ENCODE results near the gene SLC1A3. TPM values are rescaled to one million over a fixed set of nuclear protein-coding genes. Genes with fewer than 3 reads are reported as not detected.

Gene SLC1A3
- total RNA-seq, 1 donor, result 1.3 TPM

GRCh38 chr5:36734422-36734821 is 128.0 kb downstream of the SLC1A3 start:
- H3K4me3 ChIP-seq (ENCODE audit: low read depth, low read length), result no peak overlapping the region
- TF ChIP-seq, protein P1, sequence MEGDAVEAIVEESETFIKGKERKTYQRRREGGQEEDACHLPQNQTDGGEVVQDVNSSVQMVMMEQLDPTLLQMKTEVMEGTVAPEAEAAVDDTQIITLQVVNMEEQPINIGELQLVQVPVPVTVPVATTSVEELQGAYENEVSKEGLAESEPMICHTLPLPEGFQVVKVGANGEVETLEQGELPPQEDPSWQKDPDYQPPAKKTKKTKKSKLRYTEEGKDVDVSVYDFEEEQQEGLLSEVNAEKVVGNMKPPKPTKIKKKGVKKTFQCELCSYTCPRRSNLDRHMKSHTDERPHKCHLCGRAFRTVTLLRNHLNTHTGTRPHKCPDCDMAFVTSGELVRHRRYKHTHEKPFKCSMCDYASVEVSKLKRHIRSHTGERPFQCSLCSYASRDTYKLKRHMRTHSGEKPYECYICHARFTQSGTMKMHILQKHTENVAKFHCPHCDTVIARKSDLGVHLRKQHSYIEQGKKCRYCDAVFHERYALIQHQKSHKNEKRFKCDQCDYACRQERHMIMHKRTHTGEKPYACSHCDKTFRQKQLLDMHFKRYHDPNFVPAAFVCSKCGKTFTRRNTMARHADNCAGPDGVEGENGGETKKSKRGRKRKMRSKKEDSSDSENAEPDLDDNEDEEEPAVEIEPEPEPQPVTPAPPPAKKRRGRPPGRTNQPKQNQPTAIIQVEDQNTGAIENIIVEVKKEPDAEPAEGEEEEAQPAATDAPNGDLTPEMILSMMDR (IDR thresholded peaks at IDR 0.05; ENCODE audit: insufficient read depth, low read depth, low read length), result peak; percentile 24
- peak; percentile 24 for DNase-seq (ENCODE audit: low read depth)

DNA sequence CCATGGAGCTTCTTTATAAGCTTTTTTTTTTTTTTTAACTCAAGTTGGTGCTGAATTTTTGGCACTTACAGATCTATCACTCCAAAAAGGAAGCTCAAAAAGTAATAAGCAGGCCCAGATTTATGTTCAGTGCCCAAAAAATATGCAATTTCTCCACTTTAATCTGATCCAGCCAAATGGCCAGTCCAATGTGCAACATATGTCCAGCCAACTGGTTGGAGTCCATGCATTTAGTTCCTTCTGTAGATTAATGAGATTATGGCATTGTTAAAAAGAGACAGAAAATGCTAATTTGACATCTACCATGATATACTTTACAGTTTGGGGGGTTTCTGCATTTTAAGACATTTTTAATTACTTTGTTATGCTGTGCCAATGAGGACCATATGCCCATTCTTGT is 129.5 kb downstream of the SLC1A3 start:
- TF ChIP-seq, protein P1 (IDR thresholded peaks at IDR 0.05; ENCODE audit: insufficient read depth, low read depth, low read length), result no peak
- no peak for DNase-seq (ENCODE audit: low read depth)
- H3K4me3 ChIP-seq (ENCODE audit: low read depth, low read length), result no peak overlapping the region

Small RNA genes within 50 kb of the gene (small RNA-seq; reads per million reads assigned to genes)
- gene AC010631.1, result not detected

Measured in fibroblast of villous mesenchyme (primary cell).